Thoracic aorta (tissue), 2 donors: ENCODE results near the gene PDE6A. TPM values are rescaled to one million over a fixed set of nuclear protein-coding genes. Genes with fewer than 3 reads are reported as not detected.

Experiments used
- ATAC-seq: fragments of 150-250 bp; one replicate; pipeline ENCODE4 v1.8.0; 2017; ENCODE audit warnings: low read depth; ENCODE audit not compliant: insufficient number of reproducible peaks, low FRiP score
- DNase-seq: peaks from one replicate; pipeline ENCODE4 v3.0.0-alpha.2; 2020; ENCODE audit warnings: low spot score
- H3K27ac ChIP-seq, 2 donors: fragments of 200-600 bp; sonication (generic); 1 replicate in 1 of 2; 2 replicates in 1 of 2; pipeline ENCODE4 v1.5.1; 2016; ENCODE audit warnings: mild to moderate bottlenecking in 2 of 2, moderate library complexity in 2 of 2
- H3K27me3 ChIP-seq: fragments of 200-600 bp; sonication (generic); replicated peaks from 2 replicates; pipeline ENCODE4 v1.6.0; 2016; ENCODE audit warnings: mild to moderate bottlenecking; ENCODE audit not compliant: insufficient read depth
- H3K36me3 ChIP-seq: fragments of 200-600 bp; sonication (generic); one replicate; pipeline ENCODE4 v1.5.1; 2016
- H3K4me1 ChIP-seq, 2 donors: fragments of 200-600 bp; sonication (generic); 1 replicate in 1 of 2; 2 replicates in 1 of 2; pipeline versions ENCODE4 v1.5.1 to v1.6.0; 2016; ENCODE audit warnings: low read depth in 2 of 2, mild to moderate bottlenecking in 1 of 2; ENCODE audit not compliant: control insufficient read depth in 1 of 2
- H3K4me3 ChIP-seq: fragments of 200-600 bp; sonication (generic); 2 replicates; pipeline ENCODE4 v1.5.1; 2016; ENCODE audit warnings: mild to moderate bottlenecking
- H3K9me3 ChIP-seq: fragments of 200-600 bp; sonication (generic); 2 replicates; pipeline ENCODE4 v1.5.1; 2016
- CTCF ChIP-seq: fragments of 200-600 bp; sonication (generic); IDR thresholded peaks from one replicate; pipeline ENCODE4 v1.5.1; 2019; ENCODE audit warnings: antibody characterized with exemption
- total RNA-seq, 2 donors: library from RNA; depleted of rRNA; stranded (reverse); fragments of >200 nt; gene quantifications; one replicate each; pipeline versions ENCODE4 v1.1.0 to v1.2.3, GENCODE V29; 2016

The PDE6A gene
- total RNA-seq, 2 donors from 2014 or later, result not detected

GRCh38 chr5:149827086-149827485, 117.5 kb downstream of the PDE6A start:
- ATAC-seq (no peak), DNase-seq (no peak)
- Histone ChIP-seq H3K4me1 (no peaks in the 10 kb centered on the region), H3K9me3 (no peaks in the 10 kb centered on the region), H3K27me3 (no peaks in the 10 kb centered on the region), H3K4me3 (no peak overlapping the region), H3K36me3 (no peaks in the 10 kb centered on the region), H3K27ac (no peak overlapping the region)
- TF ChIP-seq CTCF, result no peak

- H3K4me1 ChIP-seq, result no peaks in the 10 kb centered on the region
- H3K36me3 ChIP-seq, result no peaks in the 10 kb centered on the region
- H3K27ac ChIP-seq, result no peak overlapping the region
- ATAC-seq (no peak), DNase-seq (no peak)
- no peak for TF ChIP-seq CTCF
- no peak overlapping the region for H3K4me3 ChIP-seq
- H3K27me3 ChIP-seq, result no peaks in the 10 kb centered on the region
- no peaks in the 10 kb centered on the region for H3K9me3 ChIP-seq
Measured at GRCh38 chr5:149826574-149826973, 118.0 kb downstream of the PDE6A start.

- Histone ChIP-seq H3K36me3 (no peaks in the 10 kb centered on the region), H3K27me3 (no peaks in the 10 kb centered on the region), H3K4me3 (no peak overlapping the region), H3K27ac (no peak overlapping the region), H3K9me3 (no peaks in the 10 kb centered on the region), H3K4me1 (no peaks in the 10 kb centered on the region)
- TF ChIP-seq CTCF, result no peak
- ATAC-seq (no peak), DNase-seq (no peak)
Measured at GRCh38 chr5:149824846-149825245, 119.7 kb downstream of the PDE6A start.

- H3K4me3 ChIP-seq, result no peak overlapping the region
- no peaks in the 10 kb centered on the region for H3K36me3 ChIP-seq
- no peak overlapping the region for H3K27ac ChIP-seq
- no peak for DNase-seq
- no peak for ATAC-seq
- no peaks in the 10 kb centered on the region for H3K9me3 ChIP-seq
- no peaks in the 10 kb centered on the region for H3K27me3 ChIP-seq
- H3K4me1 ChIP-seq, result no peaks in the 10 kb centered on the region
- TF ChIP-seq CTCF, result no peak
Measured at GRCh38 chr5:149824120-149824519, 120.5 kb downstream of the PDE6A start.

GRCh38 chr5:149823375-149823774, 121.2 kb downstream of the PDE6A start:
- DNase-seq (no peak), ATAC-seq (no peak)
- H3K4me3 ChIP-seq, result no peak overlapping the region
- no peak overlapping the region for H3K27ac ChIP-seq
- H3K36me3 ChIP-seq, result no peaks in the 10 kb centered on the region
- no peaks in the 10 kb centered on the region for H3K9me3 ChIP-seq
- no peaks in the 10 kb centered on the region for H3K4me1 ChIP-seq
- no peaks in the 10 kb centered on the region for H3K27me3 ChIP-seq
- no peak for TF ChIP-seq CTCF
